ENCODE measurements around the gene NDUFC1.

Gene NDUFC1

DNA sequence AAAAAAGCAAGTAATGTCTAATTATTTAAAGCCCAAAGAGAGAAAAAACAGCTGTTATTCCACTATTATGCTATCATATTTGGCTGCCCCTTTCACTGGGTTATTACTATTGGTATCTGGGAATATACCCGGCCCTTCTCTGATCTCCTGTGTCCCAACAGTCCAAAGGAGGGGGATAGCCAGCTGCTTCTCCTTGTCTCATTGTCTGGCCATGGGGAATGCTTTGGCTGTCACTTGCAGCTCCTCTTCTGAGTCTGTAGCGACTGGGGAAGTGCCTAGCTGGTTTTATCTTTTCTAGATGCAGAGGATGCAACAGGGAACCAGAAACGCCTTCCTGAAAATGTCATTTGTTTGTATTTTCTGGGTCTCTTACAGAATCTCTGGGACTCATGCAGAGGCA lies 56.1 kb downstream of the NDUFC1 start:
- no peak for DNase-seq

DNA sequence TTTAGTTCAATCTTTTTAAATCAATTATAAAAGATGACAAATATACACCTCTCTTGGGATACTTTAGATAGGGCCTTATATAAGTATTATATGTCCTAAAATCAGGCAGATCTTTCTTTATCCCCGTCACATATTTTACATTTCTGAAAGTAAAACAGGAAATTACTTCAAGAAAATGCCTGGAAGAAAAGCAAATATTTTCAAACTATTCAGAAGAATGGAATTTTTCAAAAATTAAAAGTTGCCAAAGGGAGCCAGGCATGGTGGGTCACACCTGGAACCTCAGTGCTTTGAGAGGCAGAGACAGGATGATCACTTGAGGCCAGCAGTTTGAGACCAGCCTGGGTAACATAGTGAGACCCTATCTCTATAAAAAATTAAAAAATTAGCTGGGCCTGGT lies 56.7 kb downstream of the NDUFC1 start:
- DNase-seq, result no peak

DNA sequence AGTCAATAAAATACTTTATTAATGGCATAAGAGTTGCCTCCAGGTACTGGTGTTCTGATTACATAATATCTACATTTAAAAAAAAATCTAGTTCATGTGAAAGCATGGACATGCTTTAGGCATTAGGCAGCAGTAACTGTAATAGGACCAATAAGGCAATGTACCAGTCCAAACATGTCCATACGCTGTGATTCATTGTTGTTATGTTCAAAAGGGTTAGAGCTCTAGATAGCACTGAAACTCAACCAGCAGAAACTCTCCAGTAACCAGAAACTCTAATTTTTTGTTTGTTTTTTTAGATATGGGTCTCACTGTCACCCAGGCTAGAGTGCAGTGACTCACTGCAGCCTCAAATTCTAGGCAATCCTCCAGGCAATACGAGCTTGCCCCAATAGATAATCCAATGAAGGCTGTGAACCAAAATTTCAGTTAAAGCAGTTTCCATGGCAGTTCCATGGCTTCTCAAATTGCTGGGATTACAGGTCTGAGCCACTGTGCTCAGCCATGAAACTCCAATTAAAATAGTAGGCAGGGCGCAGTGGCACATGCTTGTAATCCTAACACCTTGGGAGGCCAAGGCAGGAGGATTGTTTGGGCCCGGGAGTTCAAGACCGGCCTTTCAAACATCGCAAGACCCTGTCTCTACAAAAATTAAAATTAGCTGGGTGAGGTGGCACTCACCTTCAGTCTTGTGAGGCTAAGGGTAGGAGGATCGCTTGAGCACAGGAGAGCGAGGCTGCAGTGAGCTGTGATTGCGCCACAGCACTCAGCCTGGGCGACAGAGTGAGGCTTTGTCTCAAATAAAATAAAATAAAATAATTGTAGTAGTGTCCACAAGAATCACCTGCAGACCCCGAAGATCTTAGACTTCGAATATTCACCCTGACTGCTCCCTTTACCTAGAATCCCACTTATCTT lies 58.6 kb downstream of the NDUFC1 start:
- no peak for DNase-seq

DNA sequence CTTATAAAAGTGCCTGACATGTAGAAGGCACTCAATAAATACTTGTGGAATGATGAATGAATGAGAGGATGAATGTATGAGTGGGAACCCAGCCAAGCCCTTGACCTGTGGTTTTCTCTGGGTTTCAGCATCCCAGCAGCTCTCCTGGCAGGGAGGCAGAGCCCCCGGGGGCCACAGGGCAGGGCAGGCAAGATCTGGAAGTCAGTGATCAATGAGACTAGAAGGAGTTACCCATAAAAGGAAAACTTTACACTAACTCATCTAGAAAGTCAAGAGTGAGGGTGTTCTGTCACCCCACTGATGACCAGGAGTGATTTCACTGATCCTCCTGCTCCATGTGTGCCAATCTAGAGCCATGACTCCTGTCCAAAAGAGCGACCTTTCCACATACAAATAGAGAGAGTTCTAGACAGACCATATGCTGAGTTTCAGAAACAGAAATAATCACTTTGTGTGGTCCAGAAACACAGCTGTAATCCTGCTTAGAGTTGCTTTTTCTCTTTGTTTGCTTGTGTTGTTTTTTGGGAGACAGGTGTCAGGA lies 59.7 kb downstream of the NDUFC1 start:
- no peak for DNase-seq

DNA sequence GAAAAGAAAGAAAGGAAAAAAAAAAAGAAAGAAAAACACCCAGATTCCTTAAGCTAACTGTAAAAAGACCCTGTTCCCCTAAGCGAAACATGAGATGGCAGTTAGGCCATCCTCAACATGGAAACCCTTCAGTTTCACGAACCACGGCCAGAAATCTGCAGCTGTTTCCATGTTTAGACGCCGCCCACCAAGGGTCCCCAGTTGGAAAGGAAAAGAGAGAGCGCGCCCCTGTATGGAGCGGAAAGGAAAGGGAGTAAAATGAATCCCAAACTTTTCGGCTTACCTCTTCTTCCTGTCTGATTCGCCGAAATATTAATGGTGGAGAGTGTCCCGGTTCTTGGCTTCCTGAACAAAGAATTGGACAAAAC lies 60.5 kb downstream of the NDUFC1 start:
- DNase-seq, result no peak

DNA sequence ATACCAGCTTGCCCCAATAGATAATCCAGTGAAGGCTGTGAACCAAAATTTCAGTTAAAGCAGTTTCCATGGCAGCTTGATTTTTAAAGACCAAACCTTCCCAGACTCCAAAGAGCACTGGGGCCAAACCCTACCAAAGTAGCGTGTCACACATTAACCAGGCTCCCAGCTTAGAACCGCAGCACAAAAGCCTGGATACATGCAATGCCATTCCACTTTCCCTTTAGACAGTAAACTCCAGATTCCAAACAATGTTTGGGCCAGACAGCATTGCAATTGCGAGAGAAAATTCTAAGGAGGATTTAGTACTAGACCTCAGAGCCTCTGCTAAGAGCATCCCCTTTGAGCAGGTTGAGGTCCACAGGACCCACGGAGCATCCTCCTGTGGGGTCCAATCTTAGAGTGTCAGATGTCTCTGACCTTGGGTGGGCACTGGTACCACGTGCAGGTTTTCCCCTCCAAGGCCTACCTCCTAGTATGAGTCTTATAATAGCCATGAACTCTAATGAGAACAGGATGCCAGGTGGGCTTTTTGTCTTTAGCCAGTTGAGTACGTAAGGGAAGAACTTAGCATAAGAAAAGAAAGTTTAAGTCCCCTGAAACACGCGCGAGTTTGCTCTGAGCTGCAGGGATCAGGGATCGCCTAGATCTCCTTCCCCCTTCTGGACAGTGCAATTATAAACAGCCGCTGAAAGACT lies 61.0 kb downstream of the NDUFC1 start:
- DNase-seq, result no peak
